GM19240 (cell line): Measurements from ENCODE around the gene PTGDR.

Experiments used
- DNase-seq: peaks from one replicate; pipeline ENCODE4 v3.0.0; 2011; ENCODE audit warnings: low spot score; ENCODE audit not compliant: insufficient read length

Gene PTGDR

DNA sequence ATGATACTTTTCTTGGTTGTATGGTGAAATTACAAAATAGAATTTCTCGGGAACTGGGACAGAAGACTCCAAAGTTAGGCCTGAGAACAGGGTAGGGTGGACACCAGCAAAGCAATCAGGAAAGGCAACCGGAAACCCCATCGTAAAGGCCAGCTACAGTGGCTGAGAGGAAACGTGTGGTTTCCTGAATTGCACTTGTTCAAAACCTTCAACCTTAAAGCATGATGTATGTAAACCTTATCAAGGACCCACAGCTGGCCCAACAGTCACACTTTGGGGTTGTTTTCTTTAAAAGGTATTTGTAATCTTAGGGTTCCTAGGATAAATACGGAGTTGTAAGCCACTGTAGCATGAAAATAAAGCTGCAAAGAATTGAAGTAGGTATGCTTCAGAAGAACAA, 2.2 kb upstream of the PTGDR start:
- DNase-seq: no peak

GRCh38 chr14:52266179-52266578, 1.3 kb upstream of the PTGDR start:
- no peak for DNase-seq

GRCh38 chr14:52266782-52267181, 716 bp upstream of the PTGDR start:
- no peak for DNase-seq

- DNase-seq: no peak
Measured at GRCh38 chr14:52268279-52269061, 972 bp downstream of the PTGDR start.

GRCh38 chr14:52269100-52269499, 1.6 kb downstream of the PTGDR start:
- no peak for DNase-seq

DNA sequence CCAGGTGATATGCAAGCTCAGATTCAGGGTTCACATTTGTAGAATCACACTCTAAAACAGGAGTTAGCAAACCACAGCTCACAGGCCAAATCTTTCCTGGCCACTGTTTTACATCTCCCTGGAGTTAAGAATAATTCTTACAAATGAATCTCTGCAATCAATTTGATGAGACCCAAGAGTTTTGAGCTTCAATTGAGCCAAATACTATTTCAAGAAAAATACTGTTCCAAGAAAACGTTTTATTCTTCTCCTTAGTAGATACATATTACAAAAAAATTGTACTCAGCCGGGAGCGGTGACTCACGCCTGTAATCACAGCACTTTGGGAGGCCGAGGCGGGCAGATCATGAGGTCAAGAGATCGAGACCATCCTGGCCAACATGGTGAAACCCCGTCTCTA, 2.5 kb downstream of the PTGDR start:
- no peak for DNase-seq

- DNase-seq: no peak
Measured at GRCh38 chr14:52271538-52271937, 4.0 kb downstream of the PTGDR start.

GRCh38 chr14:52272375-52272774, 4.9 kb downstream of the PTGDR start:
- DNase-seq: no peak

- DNase-seq: no peak
Measured at GRCh38 chr14:52275372-52275771, 7.9 kb downstream of the PTGDR start.

- no peak for DNase-seq
Measured at GRCh38 chr14:52277552-52277951, 10.1 kb downstream of the PTGDR start.

DNA sequence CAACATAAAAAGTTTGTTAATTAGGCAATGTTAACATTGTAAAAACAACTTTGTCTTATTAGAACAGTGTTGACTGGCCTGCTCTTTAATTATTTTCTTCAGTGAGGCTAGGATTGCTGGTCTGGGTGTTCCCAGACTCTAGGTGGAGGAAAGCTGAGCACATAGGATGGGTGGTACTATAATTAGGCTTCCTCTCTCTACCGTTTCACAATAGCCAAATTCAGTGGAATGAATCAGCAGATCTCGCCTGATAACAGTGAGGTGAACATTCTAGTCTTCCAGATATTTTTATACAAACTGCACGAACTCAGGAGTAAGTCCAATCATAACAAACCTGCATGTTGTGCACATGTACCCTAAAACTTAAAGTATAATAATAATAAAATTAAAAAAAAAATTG, 11.9 kb downstream of the PTGDR start:
- DNase-seq: no peak

DNA sequence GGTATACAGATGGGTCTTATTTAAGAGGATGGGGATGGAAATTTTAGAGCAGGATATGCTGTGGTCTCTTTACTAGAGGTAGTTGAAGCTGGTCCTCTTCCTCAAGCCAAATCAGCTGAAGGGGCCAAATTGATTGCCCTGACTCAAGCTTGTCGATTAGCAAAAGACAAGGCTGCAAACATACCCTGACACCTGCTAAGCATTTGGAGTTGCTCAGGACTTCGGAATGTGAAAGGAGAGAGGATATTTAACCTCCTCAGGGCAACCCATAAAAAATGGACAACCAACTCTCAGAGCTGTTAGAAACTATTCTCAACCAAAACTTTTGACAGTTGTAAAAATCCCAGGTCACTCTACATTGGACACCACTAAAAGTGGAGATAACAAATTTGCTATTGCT, 15.6 kb downstream of the PTGDR start:
- DNase-seq: no peak

GRCh38 chr14:52286661-52287649, 19.5 kb downstream of the PTGDR start:
- no peak for DNase-seq

DNA sequence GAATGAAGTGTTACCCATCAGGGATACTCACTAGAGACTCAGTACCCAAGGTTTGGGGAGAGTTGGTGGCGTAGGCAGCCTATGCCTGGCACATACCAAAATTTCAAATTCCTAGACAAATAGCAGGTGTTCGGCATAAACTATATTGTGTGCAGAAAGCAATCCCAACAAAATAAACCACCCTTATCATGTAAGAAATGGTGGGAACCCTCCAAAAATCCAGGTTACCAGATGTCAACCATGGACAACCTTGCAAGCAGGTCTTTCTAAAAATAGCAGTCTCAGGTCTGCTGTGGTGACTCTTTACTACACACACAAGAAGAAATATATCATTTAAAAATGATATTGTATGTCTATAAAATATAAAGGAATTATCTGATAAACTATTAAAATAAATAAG, 28.9 kb downstream of the PTGDR start:
- no peak for DNase-seq

DNA sequence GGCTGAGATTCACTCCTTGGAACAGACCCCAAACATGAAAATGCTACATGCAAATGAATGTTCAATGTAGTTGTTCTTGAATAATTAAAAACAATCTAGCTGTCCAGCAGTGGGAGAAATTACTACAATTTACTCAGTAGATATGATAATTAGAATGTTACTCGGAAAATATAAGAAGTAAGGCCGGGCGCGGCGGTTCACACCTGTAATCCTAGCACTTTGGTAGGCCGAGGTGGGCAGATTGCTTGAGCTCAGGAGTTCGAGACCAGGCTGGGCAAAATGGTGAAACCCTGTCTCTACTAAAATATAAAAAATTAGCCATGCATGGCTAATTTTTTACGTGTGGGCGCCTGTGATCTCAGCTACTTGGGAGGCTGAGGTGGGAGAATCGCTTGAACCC, 31.3 kb downstream of the PTGDR start:
- no peak for DNase-seq

- DNase-seq: no peak
Measured at GRCh38 chr14:52299692-52300278, 32.3 kb downstream of the PTGDR start.

GRCh38 chr14:52303236-52303635, 35.7 kb downstream of the PTGDR start:
- no peak for DNase-seq

DNA sequence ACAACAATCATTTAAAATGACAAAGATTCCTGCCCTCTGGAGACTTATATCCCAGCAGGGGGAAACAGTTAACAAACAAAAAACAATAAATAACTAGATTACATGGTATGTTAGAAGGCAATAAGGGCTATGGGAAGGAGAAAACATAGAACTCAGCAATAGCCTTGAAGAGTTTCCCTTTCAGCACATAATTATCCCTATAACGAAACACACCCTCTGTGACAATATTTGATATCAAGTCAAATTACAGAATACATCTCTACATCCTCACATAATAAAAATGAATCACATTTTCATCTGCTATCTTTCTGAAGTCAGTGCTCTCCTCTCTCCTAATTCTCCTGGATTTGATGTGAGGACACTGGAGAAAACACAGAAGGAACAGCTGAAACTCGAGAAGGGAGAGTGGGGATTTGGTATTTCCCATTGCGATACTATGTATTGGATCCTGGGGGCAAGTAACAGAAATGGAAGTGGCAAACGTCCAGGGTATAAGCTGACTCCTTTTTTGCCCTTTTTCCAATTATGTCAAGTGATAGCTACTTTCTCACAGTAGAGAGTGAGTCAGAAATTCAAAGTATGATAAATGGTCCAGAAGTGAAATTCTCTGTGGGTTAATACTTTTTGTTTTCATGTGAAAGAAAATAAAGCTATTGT, 36.9 kb downstream of the PTGDR start:
- no peak for DNase-seq

DNA sequence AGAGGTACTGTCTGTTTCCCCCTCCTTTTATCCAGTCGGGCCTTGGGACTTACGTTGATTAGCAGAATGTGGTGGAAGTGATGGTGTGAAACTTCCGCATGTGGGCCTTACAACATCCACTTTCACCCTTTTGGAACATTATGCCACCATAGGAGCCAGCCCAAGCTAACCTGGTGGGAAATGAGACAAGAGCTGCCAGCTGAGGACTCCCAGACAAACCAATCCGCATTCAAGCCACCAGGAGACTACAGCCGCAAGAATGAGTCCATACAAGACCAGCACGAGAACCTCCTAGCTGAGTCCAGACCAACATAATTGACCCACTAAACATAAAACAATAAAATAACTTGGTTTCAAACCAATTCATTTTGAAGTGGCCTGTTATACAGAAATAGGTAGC, 37.5 kb downstream of the PTGDR start:
- DNase-seq: no peak

DNA sequence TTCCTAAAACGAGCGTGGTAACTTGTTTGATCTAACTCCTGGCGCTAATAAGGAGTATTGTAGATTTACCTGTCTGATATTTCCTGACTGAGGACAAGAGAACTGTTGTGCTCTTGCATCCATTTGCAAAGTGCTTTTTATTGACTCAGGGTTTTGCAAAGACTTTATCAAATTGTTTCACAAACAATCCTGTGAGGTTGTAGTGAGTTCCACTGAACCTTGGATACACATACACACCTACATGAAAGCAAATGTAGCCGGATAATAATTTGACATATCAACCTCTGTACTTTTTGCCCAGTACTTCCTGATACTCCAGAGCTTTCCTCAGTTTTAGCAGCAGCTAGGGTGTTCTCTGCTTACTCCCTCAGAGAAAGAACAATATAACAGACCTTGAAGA, 39.9 kb downstream of the PTGDR start:
- DNase-seq: no peak

DNA sequence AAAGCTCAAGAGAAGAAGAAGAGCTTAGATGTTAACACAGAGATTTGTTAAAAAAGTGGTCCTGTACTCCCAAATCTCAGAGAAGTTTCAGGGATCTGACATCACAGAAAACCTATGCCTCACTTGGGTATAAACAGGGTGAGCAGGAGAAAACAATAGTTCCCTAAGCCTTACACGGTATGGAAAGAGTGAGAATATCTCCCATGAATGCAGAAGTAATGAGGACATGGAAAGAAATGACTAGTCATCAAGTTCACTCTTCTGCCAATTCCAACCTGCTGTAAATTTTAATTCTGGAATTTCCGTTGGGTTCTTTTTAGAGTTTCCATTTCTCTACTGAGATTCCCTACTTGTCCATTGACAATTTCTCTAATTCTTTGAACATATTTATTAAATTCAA, 40.4 kb downstream of the PTGDR start:
- DNase-seq: no peak

GRCh38 chr14:52310541-52310940, 43.0 kb downstream of the PTGDR start:
- DNase-seq: no peak
